HUES48 (cell line): ENCODE results near the gene PRR3.
"Not testable (repeated sequence)": the region's sequence is repeated elsewhere in the genome, so short reads cannot be mapped to it uniquely, and the experiment has no call there.

Experiments used
- H3K27ac ChIP-seq: one replicate; pipeline ENCODE4 v1.7.0; 2013; ENCODE audit warnings: low read depth, low read length, inconsistent platforms
- H3K27me3 ChIP-seq: 2 replicates; pipeline ENCODE4 v1.6.1; 2013; ENCODE audit warnings: mild to moderate bottlenecking, low read length; ENCODE audit not compliant: control insufficient read depth, insufficient read depth
- H3K36me3 ChIP-seq: 2 replicates; pipeline ENCODE4 v1.6.1; 2013; ENCODE audit warnings: low read length; ENCODE audit not compliant: control insufficient read depth, insufficient read depth
- H3K4me1 ChIP-seq: 2 replicates; pipeline ENCODE4 v1.6.1; 2013; ENCODE audit warnings: mild to moderate bottlenecking, low read length; ENCODE audit not compliant: control insufficient read depth, insufficient read depth
- H3K4me3 ChIP-seq: 2 replicates; pipeline ENCODE4 v1.5.1; 2013; ENCODE audit warnings: mild to moderate bottlenecking, low read depth, low read length
- H3K9ac ChIP-seq: 2 replicates; pipeline ENCODE4 v1.6.1; 2013; ENCODE audit warnings: mild to moderate bottlenecking, low read depth, low read length, moderate library complexity
- H3K9me3 ChIP-seq: 2 replicates; pipeline ENCODE4 v1.6.1; 2013; ENCODE audit warnings: low read length; ENCODE audit not compliant: control insufficient read depth, insufficient read depth

PRR3 gene

DNA sequence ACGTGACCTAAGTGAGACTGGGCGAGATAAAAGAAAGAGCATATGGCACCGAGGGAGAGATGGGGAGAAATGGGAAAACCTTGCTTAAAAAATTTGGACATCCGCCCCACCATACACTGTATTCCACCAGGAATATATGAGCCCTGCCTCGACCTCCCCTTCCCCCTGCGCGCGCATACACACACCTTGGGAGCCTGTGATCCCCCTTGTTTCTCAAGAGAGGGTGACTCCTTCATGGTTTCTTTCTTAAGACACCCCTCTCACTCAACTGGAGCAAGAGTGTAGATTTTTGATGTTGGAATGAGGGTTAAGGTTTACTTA is 14.6 kb downstream of the PRR3 start:
- H3K27ac ChIP-seq = peak overlapping the region; percentile 88

DNA sequence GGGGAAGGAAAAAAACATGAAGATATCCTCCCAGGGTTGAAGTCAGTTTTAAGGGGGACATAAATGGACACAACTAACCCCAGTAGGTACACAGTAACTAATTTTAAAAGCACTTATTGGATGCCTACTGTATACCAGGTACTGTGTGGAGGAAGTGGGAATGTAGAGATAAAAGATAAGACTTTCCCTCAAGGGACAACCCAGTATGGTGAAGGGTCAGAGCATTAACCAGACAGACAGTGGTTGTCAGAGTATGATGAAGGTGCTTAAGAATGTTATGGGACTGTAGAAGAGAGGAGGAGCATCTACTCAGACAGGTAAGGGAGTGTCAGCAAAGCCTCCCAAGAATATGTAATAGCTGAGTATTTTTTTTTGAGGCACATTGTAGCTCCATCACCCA is 15.1 kb downstream of the PRR3 start:
- Histone ChIP-seq H3K27ac (no peak overlapping the region), H3K9me3 (no peaks in the 10 kb centered on the region), H3K27me3 (no peaks in the 10 kb centered on the region), H3K4me1 (peaks cover 9% of the 10 kb centered on the region), H3K9ac (peak overlapping the region; percentile 93), H3K4me3 (peak overlapping the region; percentile 94), H3K36me3 (peaks cover 35% of the 10 kb centered on the region)

More for the DNA sequence above, 14.6 kb downstream of the PRR3 start:
- Histone ChIP-seq H3K9ac (peak overlapping the region; percentile 93), H3K36me3 (peaks cover 31% of the 10 kb centered on the region), H3K27me3 (no peaks in the 10 kb centered on the region), H3K9me3 (no peaks in the 10 kb centered on the region), H3K4me3 (peak overlapping the region; percentile 94), H3K4me1 (peaks cover 9% of the 10 kb centered on the region)

DNA sequence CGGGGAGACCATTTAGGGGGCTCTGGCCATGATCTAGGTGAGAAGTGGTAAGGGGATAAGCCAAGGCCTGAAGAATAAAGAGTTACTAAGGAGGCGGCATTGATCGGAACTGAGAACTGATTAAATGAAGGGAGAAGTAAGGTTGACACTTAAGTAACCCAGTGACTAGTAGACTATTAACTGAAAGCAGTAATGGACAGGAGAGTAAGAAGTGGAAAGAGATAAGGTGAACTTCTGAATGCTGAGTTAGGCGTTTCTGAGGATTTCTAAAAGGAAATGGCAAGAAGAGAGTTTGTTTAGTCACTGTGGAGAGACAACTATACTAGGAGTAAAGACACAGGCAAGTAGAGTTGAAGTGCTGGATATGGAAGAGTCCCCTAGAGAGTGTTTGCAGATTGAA is 16.0 kb downstream of the PRR3 start:
- Histone ChIP-seq H3K4me1 (peaks cover 9% of the 10 kb centered on the region), H3K27ac (no peak overlapping the region), H3K9ac (no peak overlapping the region), H3K36me3 (peaks cover 45% of the 10 kb centered on the region), H3K9me3 (no peaks in the 10 kb centered on the region; the same call in 1 of the 2 replicates), H3K27me3 (no peaks in the 10 kb centered on the region), H3K4me3 (no peak overlapping the region)

DNA sequence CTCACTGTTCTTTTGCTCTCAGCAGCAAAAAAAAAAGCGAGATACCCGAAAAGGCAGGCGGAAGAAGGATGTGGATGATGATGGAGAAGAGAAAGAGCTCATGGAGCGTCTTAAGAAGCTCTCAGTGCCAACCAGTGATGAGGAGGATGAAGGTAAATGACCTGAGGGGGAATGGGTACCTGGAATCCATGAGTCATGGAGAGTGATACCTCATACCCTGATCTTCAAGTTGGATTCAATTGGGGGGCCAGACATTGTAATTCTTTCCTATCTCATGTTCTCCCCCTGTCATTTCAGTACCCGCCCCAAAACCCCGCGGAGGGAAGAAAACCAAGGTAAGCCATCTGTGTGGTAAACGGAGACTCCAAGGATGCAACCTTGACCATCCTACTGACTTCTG is 21.0 kb downstream of the PRR3 start:
- no peak overlapping the region for H3K9ac ChIP-seq
- H3K4me3 ChIP-seq = no peak overlapping the region
- peaks cover 84% of the 10 kb centered on the region for H3K36me3 ChIP-seq
- no peaks in the 10 kb centered on the region; the same call in 1 of the 2 replicates for H3K9me3 ChIP-seq
- H3K27ac ChIP-seq = no peak overlapping the region
- H3K27me3 ChIP-seq = no peaks in the 10 kb centered on the region
- H3K4me1 ChIP-seq = no peaks in the 10 kb centered on the region

DNA sequence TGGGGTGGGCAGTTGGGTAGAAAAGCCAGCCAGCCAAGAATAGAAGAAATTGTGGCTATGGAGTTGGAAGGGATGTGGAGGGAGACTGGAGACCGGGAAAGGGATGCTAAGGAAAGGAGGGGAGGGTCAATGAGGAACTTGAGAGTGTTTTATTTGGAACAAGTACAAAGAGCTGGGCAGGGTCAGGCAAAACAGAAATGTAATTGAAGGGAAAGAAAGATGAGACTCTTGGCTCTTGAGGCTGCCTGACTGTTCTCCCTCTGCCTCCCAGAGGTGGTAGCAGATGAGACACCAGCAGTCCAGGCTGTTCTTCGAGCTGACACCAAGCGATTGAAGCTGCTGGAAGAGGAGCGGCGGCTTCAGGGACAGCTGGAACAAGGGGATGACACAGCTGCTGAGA is 26.8 kb downstream of the PRR3 start:
- Histone ChIP-seq H3K9ac (no peak overlapping the region), H3K4me3 (no peak overlapping the region), H3K9me3 (no peaks in the 10 kb centered on the region), H3K27me3 (no peaks in the 10 kb centered on the region), H3K4me1 (no peaks in the 10 kb centered on the region), H3K36me3 (peaks cover 95% of the 10 kb centered on the region), H3K27ac (no peak overlapping the region)

DNA sequence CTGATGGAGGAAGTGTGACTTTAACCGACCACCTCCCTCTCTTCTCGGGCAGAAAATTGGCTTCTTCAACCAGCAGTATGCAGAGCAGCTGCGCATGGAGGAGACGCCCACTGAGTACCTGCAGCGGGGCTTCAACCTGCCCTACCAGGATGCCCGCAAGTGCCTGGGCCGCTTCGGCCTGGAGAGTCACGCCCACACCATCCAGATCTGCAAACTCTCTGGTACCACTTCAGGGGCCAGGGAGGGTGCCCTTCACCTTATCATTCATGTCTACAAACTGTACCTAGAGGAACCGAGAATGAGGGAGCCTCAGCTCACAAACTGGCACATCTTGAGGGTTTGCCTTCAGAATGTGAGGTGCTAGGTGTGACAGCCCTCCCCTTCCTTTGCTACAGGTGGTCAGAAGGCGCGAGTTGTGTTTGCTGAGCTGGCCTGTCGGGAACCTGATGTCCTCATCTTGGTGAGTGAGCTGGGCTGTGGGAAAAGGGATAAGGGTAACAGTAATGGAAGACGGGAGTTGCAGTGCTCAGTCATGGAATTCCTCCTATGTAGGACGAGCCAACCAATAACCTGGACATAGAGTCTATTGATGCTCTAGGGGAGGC is 32.8 kb downstream of the PRR3 start:
- no peak overlapping the region for H3K27ac ChIP-seq
- H3K27me3 ChIP-seq = no peaks in the 10 kb centered on the region
- H3K36me3 ChIP-seq = peaks cover 94% of the 10 kb centered on the region
- no peak overlapping the region for H3K4me3 ChIP-seq
- H3K4me1 ChIP-seq = no peaks in the 10 kb centered on the region
- no peak overlapping the region for H3K9ac ChIP-seq
- no peaks in the 10 kb centered on the region for H3K9me3 ChIP-seq

DNA sequence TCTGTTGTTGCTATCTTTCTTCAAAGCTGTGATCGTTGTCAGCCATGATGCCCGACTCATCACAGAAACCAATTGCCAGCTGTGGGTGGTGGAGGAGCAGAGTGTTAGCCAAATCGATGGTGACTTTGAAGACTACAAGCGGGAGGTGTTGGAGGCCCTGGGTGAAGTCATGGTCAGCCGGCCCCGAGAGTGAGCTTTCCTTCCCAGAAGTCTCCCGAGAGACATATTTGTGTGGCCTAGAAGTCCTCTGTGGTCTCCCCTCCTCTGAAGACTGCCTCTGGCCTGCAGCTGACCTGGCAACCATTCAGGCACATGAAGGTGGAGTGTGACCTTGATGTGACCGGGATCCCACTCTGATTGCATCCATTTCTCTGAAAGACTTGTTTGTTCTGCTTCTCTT is 33.4 kb downstream of the PRR3 start:
- no peaks in the 10 kb centered on the region for H3K27me3 ChIP-seq
- H3K36me3 ChIP-seq = peaks cover 90% of the 10 kb centered on the region
- H3K9ac ChIP-seq = no peak overlapping the region
- no peak overlapping the region for H3K27ac ChIP-seq
- no peak overlapping the region for H3K4me3 ChIP-seq
- no peaks in the 10 kb centered on the region for H3K4me1 ChIP-seq
- H3K9me3 ChIP-seq = no peaks in the 10 kb centered on the region

DNA sequence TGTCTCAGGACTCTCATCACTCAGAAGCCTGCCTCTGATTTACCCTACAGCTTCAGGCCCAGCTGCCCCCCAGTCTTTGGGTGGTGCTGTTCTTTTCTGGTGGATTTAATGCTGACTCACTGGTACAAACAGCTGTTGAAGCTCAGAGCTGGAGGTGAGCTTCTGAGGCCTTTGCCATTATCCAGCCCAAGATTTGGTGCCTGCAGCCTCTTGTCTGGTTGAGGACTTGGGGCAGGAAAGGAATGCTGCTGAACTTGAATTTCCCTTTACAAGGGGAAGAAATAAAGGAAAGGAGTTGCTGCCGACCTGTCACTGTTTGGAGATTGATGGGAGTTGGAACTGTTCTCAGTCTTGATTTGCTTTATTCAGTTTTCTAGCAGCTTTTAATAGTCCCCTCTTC is 33.9 kb downstream of the PRR3 start:
- H3K9me3 ChIP-seq = no peaks in the 10 kb centered on the region
- no peak overlapping the region for H3K4me3 ChIP-seq
- no peak overlapping the region for H3K27ac ChIP-seq
- no peak overlapping the region for H3K9ac ChIP-seq
- H3K4me1 ChIP-seq = no peaks in the 10 kb centered on the region
- no peaks in the 10 kb centered on the region for H3K27me3 ChIP-seq
- peaks cover 85% of the 10 kb centered on the region for H3K36me3 ChIP-seq

DNA sequence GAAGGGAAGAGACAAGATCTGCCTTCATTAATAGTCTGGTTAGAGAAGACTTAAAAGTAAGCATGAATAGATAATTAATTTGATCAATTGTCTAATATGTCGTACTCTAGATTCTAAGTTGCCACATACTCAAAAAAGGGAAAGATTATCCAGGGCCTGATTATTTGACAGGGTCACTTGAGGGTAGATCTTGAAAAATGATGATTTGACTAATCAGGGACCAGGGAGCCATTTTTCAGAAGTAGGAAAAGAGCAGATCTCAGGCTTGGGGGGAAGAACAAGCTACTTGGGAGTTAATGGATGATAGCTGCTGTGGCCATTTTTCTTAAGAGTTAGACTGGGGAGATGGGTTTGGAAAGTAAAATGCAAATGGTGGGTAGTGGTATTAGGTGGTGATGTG is 35.2 kb downstream of the PRR3 start:
- peaks cover 72% of the 10 kb centered on the region for H3K36me3 ChIP-seq

DNA sequence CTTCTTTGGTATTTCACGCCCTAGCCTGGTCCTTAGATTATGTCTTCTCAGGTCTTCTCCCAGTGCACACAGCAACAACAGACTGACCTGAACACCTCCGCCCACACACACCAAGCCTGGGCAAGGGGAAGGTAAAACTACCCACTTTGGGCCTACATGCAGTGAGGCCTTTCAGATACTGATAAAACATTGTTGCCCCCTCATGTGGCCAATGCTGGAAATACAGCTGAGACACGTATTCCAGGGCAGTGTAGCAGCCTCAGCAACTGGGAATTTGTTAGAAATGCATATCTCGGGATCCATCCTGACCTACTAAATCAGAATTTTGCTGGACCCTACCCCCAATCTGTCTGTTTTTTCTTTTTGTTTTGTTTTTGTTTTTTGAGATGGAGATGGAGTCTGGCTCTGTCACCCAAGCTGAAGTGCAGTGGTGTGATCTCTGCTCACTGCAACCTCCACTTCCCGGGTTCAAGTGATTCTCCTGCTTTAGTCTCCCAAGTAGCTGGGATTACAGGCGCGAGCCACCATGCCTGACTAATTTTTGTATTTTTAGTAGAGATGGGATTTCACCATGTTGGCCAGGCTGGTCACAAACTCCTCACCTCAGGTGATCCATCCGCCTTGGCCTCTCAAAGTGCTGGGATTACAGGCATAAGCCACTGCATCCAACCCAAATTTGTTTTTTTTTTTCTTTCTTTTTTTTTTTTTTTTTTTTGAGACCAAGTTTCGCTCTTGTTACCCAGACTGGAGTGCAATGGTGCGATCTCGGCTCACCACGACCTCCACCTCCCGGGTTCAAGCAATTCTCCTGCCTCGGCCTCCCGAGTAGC is 40.4 kb downstream of the PRR3 start:
- Histone ChIP-seq H3K27ac (peak overlapping the region; percentile 16), H3K36me3 (peaks cover 52% of the 10 kb centered on the region)
- not testable (repeated sequence) for H3K4me3 ChIP-seq, H3K9me3 ChIP-seq, H3K4me1 ChIP-seq, H3K9ac ChIP-seq, H3K27me3 ChIP-seq

More for the DNA sequence above, 35.2 kb downstream of the PRR3 start:
- Histone ChIP-seq H3K4me3 (no peak overlapping the region), H3K9me3 (no peaks in the 10 kb centered on the region), H3K4me1 (no peaks in the 10 kb centered on the region), H3K27me3 (no peaks in the 10 kb centered on the region), H3K27ac (no peak overlapping the region), H3K9ac (no peak overlapping the region)

DNA sequence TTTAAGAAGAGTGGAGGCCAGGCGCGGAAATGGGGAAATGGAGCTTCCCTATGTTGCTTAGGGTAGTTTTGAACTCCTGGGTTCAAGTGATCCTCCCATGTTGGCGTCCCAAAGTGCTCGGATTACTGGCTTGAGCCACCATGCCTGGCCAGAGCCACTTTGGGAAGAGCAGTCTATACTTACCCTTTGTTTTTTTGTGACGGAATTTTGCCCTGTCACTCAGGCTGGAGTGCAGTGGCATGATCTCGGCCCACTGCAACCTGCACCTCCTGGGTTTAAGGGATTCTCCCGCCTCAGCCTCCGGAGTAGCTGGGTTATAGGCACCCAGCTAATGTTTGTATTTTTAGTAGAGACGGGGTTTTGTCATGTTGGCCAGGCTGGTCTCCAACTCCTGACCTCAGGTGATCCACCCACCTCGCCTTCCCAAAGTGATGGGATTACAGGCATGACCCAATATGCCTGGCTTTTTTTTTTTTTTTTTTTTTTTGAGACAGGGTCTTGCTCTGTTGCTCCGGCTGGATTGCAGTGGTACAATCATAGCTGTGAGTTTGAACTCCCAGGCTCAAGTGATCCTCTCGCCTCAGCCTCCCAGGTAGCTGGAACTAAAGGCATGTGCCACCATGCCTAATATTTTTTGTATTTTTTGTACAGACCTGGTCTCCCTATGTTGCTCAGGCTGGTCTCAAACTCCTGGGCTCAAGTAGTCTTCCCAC is 42.0 kb downstream of the PRR3 start:
- no peak overlapping the region for H3K9ac ChIP-seq

More for the DNA sequence above, 42.0 kb downstream of the PRR3 start:
- Histone ChIP-seq H3K4me1 (no peaks in the 10 kb centered on the region), H3K27ac (no peak overlapping the region), H3K36me3 (peaks cover 57% of the 10 kb centered on the region), H3K4me3 (no peak overlapping the region), H3K27me3 (no peaks in the 10 kb centered on the region), H3K9me3 (no peaks in the 10 kb centered on the region)
